GM21576 (cell line): ENCODE results near the gene PRSS33.
A peak's percentile ranks its signal among the peaks of the same experiment; 100 is the strongest.

ENCODE experiments used
- ATAC-seq: cut with Tn5 transposase; IDR thresholded peaks from one replicate; pipeline ENCODE4 v1.9.1; 2021; ENCODE audit warnings: mild to moderate bottlenecking, moderate library complexity; ENCODE audit not compliant: unreplicated experiment

The PRSS33 gene

DNA sequence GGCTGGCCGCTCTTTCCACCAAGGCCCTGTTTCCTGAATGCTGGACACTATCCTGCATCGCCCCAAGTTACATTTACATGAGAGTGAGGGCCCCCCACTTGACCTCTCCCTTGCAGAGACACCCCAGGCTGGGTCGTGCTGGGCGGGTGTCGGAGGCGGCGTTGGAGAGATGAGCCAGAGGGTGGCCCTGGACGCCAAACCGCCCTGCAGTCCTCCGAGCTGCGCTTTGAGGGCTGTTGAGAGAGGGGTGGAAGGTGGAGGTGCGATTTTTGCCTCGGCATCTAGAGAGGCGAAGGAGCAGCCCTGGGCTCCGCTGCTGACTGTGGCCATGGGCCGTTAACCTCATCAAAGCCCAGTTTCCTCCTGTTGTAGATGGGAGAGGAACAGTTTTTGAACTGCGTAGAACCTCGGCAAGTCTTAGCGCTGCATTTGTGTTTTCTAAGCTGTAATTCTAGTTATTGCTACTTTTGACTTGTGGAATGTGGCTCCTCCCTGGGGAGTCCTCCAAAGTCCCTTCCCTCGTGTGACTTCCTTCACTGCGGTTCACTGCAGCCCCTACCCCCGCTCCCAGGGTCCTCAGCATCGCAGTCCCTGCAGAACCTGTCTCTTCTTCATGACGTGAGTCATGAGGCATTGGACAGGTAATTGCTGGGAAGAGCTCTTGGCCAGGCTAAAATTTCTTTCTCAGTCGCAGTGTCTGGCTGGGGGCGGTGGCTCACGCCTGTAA, 9.3 kb downstream of the PRSS33 start:
- ATAC-seq: peak; percentile 4

DNA sequence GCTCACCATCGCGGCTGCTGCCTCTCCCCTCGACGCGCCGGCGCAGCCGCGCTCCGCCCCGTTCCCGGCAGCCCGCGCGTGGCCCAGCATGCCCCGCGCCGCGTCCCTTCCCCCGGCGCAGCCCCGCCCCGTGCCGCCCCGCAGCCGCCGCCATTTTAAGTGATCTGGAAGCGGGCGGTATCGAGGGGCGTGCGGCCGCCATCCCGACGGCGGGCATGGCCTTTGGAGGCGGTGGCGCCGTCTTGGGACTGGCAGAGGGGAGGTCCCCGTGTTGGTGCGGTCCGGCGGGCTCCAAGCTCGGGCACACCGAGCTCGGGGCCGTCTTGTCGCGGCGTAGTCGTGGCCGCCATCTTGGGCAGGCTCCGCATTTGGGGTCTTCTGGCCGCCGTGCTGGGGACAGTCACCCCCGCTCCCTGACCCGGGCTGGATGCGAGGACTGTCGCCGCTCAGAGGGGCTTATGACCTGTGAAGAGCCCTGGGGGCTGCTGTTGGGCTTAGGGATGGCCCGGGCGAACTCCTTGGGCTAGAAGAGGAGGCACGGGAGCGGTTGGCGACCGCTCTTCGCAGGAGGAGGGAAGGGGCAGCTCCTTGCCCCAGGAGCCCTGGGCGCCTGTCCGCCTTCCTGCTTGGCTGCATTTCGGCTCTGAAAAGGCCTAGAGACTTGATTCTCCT, 10.0 kb downstream of the PRSS33 start, which contains the start of gene ELOB:
ELOB (minus strand) TSS at position 50 of the 672 bp plus-strand sequence; CDS start at position 9, 41 bp downstream.
- ATAC-seq: peak; percentile 59

DNA sequence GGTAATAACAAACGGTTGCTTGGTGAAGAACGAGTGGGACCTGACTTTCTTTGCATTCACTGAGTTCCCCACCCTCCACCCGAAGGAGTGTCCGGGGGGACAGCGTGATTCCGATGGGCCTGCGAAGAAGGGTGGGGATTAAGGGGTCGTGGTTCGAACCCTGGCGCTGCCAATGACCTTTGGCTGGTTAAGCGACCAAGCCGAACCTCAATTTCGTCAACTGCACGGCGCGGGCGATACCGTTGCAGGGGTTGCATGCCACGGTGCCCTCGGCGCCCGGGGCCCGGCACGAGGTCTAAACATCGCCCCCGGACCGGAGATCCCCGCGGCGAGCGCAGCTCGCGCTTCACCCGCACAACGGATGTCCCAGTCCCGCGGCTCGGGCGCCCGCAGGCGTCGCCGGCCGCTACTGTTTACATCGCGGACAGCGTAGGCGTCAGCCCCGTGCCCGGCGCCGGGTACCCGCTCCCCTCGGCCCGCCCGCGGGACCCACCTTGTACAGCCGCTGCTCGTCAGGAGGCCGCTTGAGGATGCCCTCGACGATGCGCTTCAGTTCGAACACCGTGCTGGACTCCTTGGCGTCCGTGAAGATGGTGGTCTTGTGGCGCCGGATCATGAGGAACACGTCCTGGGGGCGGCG, 10.7 kb downstream of the PRSS33 start:
- peak; percentile 13 for ATAC-seq

GRCh38 chr16:2775765-2776499, 11.4 kb downstream of the PRSS33 start:
- no peak for ATAC-seq

DNA sequence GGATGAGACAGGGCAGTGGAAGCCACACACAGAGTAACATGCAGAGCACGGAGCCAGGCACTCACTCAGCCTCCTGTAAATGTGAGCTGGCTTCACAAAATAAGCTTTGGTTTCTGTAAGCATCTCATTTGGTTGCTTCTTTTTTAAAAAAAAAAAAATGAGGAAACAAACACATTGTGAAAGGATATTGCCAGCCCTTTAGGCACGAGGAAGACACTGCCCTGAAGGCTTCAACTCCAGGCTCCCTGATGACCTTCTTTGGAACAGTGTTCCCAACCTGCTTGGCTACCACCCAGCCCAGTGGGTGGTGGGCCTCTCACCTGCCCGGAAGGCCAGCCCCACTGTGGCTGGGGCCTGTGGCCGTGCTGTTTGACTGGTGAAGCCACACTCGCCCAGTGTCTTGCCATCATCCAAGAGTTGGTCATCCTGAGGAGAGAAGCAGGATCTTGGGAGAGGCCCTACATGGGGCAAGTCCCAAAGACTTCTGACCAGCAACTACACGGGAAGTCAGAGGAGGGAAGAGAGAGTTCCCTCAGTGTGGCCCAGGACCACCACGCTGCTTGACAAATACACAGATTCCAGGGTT, 12.1 kb downstream of the PRSS33 start:
- no peak for ATAC-seq

- no peak for ATAC-seq
These were observed 13.0 kb downstream of the PRSS33 start for GRCh38 chr16:2774161-2774891.

DNA sequence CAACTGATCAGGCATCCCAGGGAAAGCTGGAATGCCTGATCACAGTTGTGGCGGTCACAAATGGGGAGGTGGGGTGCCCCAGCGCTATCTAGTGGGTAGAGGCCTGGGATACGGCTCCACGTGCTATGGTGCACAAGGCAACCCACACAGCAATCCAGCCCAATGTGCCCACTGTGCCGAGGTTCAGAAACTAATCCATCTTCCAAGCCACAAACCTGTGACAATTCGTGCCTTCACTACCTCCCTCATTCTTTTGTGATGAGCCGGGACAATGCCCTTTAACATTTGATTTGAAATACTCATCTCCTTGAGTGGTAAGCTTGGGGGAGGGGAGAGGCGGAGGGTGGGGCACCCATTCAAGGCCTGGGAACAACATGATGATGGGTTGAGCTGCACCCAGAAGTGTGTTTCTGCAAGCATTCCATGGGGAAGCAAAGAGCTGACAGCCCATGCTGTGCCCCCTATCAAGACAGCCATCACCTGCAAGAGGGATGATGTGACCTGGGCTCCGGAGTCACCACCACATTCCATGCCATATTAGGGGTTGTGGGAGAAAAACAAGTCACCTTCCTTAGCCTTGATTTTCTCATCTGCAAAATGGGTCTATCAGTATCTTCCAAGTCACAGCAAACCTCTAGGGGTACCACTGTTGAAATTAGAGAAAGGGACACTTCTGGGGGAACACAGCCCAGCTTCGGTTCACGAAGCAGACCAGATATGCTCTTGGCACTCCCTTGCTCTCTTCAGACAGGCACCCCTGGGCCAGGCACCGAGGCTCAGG, 14.0 kb downstream of the PRSS33 start:
- no peak for ATAC-seq

DNA sequence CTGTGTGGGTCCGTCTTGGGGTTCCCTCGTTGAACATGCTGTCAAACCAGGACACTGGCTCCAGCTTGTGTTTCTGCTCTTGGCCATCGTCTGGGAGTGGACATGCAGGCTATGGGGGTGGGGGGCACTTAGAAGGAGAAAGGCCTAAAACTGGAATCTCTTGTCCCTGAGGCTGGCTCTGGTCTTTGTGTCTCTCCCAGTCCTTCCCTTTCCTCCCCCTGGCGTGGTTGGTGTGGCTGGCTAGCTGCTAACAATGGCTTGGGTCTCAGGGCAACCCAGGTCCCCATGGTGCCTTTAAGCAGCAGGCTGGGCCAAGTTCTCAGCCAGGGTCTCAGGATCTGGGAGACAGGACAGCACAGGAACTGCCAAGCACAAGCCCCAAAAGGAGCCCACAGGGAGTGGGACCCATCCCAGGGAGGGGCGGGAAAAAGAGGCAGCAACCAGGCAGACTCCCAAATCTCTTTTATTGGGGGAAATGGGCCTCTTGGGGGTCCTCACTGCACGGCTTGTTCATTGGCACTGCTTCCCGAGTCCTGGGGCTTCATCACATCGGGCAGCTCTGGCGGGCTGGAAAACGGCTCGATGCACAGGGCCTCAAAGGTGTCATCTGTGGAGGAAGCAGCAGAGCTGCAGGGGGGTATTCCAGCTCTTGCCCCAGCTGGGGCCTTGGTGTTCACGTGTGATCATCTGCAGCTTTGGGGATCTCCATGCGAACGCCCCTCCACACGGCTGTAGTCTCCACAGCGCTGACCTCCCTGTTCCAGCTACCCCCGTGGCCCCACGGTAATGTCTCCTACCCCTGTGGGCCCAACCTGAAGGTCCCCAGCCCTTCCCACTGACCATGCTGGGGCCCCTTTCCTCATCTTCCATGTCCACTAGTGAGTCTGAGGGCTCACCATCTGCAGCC, 15.6 kb downstream of the PRSS33 start:
- no peak for ATAC-seq

DNA sequence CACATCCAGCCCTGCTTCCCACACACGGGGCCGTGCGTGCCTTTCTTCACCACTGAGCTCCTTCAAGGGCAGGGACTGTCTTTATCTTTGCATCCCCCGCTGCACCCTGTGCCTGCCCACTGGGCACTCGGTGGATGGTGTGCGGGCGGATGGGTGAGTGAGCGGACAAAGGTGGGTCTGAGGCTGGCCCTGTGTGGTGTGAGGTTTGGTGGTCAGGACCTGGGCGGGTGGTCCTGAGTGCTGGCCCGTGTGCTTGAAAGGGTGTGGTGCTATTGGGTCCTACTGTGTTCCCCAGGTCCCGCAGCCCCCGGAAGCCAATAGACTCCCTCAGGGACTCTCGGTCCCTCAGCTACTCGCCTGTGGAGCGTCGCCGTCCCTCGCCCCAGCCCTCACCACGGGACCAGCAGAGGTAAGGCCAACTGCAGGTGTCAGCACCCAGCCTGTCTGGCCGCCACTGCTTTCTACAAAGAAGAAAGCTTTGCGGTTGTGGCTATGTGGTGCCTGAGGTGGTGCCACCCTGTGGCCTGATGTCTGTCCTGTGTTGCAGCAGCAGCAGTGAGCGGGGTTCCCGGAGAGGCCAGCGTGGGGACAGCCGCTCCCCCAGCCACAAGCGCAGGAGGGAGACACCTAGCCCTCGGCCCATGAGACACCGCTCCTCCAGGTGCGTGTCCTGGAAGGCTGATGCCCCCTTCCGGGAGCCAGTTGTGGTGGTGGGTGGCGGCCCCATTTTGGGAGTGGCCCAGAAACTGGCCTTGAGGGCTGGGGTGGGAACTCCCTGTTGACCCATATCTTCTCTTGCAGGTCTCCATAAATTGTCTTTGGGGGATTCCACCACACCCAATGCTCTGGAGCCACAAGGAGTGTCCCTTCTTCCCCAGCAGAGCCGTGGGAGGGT, 17.1 kb downstream of the PRSS33 start:
- no peak for ATAC-seq

GRCh38 chr16:2769675-2770056, 17.7 kb downstream of the PRSS33 start:
- no peak for ATAC-seq

DNA sequence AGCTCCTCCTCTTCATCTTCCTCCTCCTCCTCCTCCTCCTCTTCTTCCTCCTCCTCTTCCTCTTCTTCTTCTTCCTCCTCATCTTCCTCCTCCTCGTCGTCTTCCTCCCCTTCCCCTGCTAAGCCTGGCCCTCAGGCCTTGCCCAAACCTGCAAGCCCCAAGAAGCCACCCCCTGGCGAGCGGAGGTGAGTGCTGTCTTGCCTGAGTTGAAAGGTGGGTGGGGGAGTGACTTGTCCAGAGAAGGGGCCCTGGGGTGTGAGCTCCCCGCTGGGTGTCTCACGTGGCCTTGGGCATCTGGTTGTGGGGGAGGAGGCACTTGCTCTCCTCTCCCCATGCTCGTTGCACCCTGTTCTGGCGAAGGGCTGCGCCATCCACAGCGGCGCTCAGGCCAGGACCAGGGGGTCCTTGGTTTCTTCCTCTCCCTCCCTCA, 18.2 kb downstream of the PRSS33 start:
- ATAC-seq: no peak

DNA sequence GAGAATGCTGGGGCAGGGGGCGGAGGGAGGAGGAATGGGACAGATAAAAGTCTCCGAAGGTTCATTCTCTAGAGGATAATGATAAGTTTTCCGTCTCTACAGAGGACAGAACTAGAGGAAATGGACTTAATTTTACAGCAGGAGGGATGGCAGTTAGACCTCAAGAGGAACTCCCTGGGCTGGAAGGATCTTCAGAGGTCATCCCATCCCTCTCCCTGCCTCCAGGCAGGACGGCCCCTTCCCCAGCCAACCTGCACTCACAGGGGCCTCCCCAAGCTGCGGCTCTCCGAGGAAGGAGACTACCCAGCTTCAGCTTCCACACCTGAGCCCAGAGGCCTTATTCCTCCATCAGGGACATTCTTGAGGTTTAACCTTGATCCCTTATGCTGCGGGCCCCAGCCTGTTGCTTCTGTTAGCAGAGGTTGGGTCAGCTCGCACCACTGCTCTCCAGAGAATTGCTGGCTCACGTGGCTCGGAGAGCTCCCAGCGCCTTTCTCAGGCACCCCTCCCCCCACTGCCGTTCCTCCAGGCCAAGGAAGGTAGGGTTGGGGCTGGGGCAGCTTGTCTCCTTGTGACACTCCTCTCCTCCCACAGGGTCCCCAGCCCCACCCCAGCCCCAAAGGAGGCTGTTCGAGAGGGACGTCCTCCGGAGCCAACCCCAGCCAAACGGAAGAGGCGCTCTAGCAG, 18.8 kb downstream of the PRSS33 start:
- ATAC-seq: no peak

DNA sequence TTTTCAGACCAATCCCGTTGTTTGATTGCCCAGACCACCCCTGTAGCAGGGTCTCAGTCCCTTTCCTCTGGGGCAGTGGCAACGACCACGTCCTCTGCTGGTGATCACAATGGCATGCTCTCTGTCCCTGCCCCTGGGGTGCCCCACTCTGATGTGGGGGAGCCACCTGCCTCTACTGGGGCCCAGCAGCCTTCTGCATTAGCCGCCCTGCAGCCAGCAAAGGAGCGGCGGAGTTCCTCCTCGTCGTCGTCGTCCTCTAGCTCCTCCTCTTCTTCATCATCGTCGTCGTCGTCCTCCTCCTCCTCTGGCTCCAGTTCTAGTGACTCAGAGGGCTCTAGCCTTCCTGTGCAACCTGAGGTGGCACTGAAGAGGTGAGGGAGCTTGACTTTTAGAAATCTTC, 19.5 kb downstream of the PRSS33 start:
- no peak for ATAC-seq

GRCh38 chr16:2767140-2767731, 20.1 kb downstream of the PRSS33 start:
- ATAC-seq: no peak

DNA sequence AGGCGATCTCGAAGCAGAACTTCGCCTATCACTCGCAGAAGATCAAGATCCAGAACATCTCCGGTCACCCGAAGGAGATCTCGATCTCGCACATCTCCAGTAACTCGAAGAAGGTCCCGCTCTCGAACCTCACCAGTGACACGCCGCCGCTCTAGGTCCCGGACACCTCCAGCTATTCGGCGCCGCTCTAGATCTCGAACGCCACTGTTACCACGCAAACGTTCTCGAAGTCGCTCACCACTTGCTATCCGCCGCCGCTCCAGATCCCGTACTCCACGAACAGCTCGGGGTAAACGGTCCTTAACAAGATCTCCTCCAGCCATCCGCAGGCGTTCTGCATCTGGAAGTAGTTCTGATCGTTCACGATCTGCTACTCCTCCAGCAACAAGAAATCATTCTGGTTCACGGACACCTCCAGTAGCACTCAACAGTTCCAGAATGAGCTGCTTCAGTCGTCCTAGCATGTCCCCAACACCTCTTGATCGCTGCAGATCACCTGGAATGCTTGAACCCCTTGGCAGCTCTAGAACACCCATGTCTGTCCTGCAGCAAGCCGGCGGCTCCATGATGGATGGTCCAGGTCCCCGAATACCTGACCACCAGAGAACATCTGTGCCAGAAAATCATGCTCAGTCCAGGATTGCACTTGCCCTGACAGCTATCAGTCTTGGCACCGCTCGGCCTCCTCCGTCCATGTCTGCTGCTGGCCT, 20.8 kb downstream of the PRSS33 start:
- no peak for ATAC-seq
